HT-29 (cell line): ENCODE results near the gene TTC5. TPM values are rescaled to one million over a fixed set of nuclear protein-coding genes. Genes with fewer than 3 reads are reported as not detected.
"Not testable (repeated sequence)": the region's sequence is repeated elsewhere in the genome, so short reads cannot be mapped to it uniquely, and the experiment has no call there.

ENCODE experiments used
- DNase-seq: peaks from one replicate; pipeline ENCODE4 v3.0.0-alpha.2; 2015; ENCODE audit warnings: low spot score
- total RNA-seq: library from RNA; depleted of rRNA; stranded (reverse); fragments of >200 nt; shearing (Covaris generic); gene quantifications from 2 replicates; pipeline ENCODE4 v1.2.3, GENCODE V29; 2014; rRNA removed

TTC5 gene
- 3.7 and 5.3 TPM in 2 replicates for total RNA-seq

- DNase-seq, result peak; percentile 87
These were observed at the start of gene TTC5 for GRCh38 chr14:20305265-20306078. TTC5 (minus strand) TSS chr14:20305951; CDS start chr14:20305937, 14 bp downstream.

- DNase-seq, result no peak
These were observed 45.1 kb upstream of the TTC5 start for GRCh38 chr14:20350860-20351259.

GRCh38 chr14:20350282-20350681, 44.5 kb upstream of the TTC5 start:
- no peak for DNase-seq

GRCh38 chr14:20347747-20348146, 42.0 kb upstream of the TTC5 start:
- DNase-seq, result no peak

GRCh38 chr14:20346713-20347112, 41.0 kb upstream of the TTC5 start:
- DNase-seq, result no peak

GRCh38 chr14:20345366-20345765, 39.6 kb upstream of the TTC5 start:
- DNase-seq, result no peak

GRCh38 chr14:20343862-20344220, 38.1 kb upstream of the TTC5 start:
- DNase-seq, result peak; percentile 32

GRCh38 chr14:20343092-20343861, 37.5 kb upstream of the TTC5 start, which contains the start of gene PARP2:
PARP2 (plus strand) TSS chr14:20343635; CDS start chr14:20343642, 7 bp downstream.
- peak; percentile 97 for DNase-seq

- DNase-seq, result no peak
These were observed 35.9 kb upstream of the TTC5 start for GRCh38 chr14:20341646-20342045.

GRCh38 chr14:20341032-20341431, 35.3 kb upstream of the TTC5 start:
- DNase-seq, result not testable (repeated sequence)

- DNase-seq, result no peak
These were observed 28.3 kb upstream of the TTC5 start for GRCh38 chr14:20334017-20334416.

- no peak for DNase-seq
These were observed 27.7 kb upstream of the TTC5 start for GRCh38 chr14:20333494-20333841.

- peak; percentile 79 for DNase-seq
These were observed 27.2 kb upstream of the TTC5 start, which contains the start of gene CCNB1IP1 for GRCh38 chr14:20332788-20333493. CCNB1IP1 (minus strand) TSS chr14:20333279; CDS start chr14:20316523, 16,756 bp downstream.

GRCh38 chr14:20332431-20332787, 26.7 kb upstream of the TTC5 start:
- DNase-seq, result no peak

GRCh38 chr14:20331053-20331613, 25.4 kb upstream of the TTC5 start:
- DNase-seq, result no peak

- no peak for DNase-seq
These were observed 23.6 kb upstream of the TTC5 start for GRCh38 chr14:20329355-20329754.

- no peak for DNase-seq
These were observed 23.0 kb upstream of the TTC5 start for GRCh38 chr14:20328705-20329104.

- DNase-seq, result peak; percentile 71
These were observed 21.5 kb upstream of the TTC5 start for GRCh38 chr14:20327005-20327869.

GRCh38 chr14:20317720-20318119, 12.0 kb upstream of the TTC5 start:
- DNase-seq, result no peak

GRCh38 chr14:20314026-20314425, 8.3 kb upstream of the TTC5 start:
- no peak for DNase-seq

- DNase-seq, result no peak
These were observed 300 bp upstream of the TTC5 start for GRCh38 chr14:20306079-20306423.
